NCI-H146 (cell line): Measurements from ENCODE around the gene STEEP1.

ENCODE experiments used
- DNase-seq: peaks from one replicate; lab custom pipeline; 2025; lab: John Stamatoyannopoulos, UW

The STEEP1 gene

GRCh38 chrX:119565107-119565663, at the start of gene STEEP1:
STEEP1 (minus strand) TSS chrX:119565409; CDS start chrX:119565355, 54 bp downstream.
- DNase-seq = peak; percentile 90

GRCh38 chrX:119614776-119615175, 49.6 kb upstream of the STEEP1 start:
- DNase-seq = no peak

GRCh38 chrX:119607018-119607389, 41.8 kb upstream of the STEEP1 start:
- no peak for DNase-seq

- DNase-seq = peak; percentile 90
Measured at GRCh38 chrX:119606280-119607017, 41.2 kb upstream of the STEEP1 start, which contains the start of gene NKRF. NKRF (minus strand) TSS chrX:119606424.

DNA sequence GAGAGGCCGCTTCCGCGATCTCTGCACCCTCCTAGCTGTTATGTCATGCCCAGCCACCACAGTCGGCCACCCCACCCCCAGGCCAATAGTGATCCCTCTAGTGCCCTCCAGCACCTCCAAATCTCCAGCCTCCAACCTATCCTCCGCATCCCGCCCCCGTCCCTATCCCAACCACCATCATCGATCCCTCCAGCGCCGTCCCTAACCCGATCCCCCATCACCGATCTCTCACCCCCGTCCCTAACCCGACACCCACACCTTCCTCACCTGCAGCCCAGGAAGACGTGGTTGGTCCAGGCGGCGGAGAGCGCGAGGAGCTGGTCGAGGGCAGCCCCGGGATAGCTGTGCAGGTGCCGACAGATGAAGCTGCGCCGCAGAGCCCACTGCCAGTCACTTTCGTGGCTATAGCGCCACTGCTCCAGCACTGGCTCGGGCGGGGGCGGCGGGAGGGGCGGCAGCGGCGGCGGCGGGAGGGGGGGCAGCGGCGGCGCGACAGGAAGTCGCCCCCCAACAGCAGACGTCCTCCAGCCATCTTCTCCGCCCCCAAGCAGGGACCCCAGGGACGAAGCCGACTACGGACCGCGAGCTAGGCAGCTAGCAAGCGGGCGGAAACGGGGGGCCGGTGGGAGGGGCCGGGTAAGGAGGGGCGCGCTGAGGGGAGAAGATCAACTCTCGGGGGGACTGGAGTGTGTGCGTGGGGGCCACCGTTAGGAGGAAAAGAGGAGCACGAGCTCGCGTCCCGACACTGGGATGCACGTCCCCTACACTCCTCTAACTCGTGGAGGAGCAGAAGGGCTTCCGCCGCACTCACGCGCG, 40.5 kb upstream of the STEEP1 start:
- peak; percentile 51 for DNase-seq

- peak; percentile 7 for DNase-seq
Measured at GRCh38 chrX:119604766-119605463, 39.7 kb upstream of the STEEP1 start.

DNA sequence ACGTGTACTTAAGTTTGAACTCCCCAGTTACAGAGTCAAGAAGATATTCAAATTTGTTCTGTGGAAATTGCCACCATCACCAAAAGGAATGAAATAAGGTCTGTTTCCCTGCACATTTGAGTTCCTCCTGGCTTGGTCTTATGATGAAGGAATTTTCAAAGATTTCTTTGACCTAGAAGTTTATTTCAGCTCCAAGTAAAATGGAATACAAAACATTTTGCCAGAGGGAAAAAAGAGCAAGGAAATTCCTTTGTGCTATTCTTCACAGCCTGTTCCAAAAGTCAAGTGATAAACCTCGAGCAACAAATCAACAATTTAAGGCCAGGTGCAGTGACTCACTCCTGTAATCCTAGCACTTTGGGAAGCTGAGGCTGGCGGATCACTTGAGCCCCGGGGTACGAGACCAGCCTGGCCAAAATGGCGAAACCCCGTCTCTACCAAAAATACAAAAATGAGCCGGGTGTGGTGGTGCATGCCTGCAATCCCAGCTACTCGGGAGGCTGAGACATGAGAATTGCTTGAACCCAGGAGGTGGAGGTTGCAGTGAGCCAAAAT, 37.6 kb upstream of the STEEP1 start:
- no peak for DNase-seq

DNA sequence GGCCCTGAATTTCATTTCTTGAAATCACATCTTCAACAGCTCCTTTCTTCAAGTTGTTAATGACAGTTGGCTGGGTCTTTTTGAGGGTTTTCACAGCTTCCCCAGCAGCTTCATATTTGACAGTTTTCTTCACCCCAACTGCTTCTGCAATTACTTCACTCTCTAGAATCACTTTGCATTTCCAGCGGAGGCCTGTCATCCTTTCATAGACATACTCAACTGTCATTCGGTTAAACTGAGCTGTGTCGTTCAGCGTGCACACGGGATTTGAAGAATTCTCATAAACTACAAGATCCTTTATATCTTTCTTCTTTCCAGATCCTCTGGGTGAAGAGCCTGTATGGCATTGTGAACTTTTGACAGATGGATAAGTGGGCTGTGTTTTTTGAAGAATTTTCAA, 24.6 kb upstream of the STEEP1 start:
- no peak for DNase-seq

- no peak for DNase-seq
Measured at GRCh38 chrX:119583431-119584059, 18.3 kb upstream of the STEEP1 start.

DNA sequence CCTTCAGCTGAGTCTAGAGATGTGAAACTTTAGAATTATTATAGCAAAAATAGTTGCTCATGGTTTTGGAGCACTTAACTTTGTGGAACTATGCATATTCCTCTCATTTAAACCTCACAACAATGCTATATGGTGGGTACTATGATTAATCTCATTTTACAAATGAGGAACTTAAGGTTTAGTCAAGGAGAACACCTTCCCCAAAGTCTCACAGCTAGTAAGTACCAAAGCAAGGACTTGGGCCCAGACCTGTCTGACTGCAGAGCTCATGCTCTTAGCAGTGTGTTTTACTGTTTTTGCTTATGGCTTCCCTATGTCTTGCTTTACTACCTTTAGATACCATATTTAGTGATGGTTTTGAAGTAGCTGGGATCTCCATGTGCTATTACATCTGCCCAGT, 14.2 kb upstream of the STEEP1 start:
- DNase-seq = no peak

GRCh38 chrX:119574394-119575266, 9.4 kb upstream of the STEEP1 start, which contains the start of gene UBE2A:
UBE2A (plus strand) TSS chrX:119574563; CDS start chrX:119574712, 149 bp downstream.
- peak; percentile 87 for DNase-seq

DNA sequence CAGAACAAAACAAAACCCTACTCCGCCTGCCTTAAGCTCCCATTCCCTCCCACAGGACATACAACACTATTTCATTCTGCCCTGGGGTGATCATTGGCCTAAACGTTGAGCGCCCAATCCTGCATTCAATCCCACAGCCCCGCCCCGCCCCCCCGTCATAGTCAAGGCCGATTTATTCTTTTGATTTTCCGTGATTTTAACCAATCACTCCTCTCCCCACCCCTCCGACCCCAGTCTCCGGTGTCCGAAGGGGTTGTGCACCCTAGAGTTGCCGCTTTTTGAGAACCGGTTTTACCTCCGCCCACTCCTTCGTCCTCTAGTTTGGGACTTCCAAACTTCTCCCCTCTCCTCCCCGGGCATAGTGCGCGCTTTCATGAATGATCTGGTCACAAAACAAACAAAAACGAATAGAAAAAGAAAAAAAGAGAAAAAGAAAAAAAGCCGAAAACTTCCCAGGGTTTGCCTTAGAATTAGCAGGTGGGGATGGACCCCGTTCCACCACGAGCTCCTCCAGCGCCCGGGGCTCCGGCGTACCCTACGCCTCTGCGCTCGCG, 8.7 kb upstream of the STEEP1 start:
- DNase-seq = peak; percentile 35

DNA sequence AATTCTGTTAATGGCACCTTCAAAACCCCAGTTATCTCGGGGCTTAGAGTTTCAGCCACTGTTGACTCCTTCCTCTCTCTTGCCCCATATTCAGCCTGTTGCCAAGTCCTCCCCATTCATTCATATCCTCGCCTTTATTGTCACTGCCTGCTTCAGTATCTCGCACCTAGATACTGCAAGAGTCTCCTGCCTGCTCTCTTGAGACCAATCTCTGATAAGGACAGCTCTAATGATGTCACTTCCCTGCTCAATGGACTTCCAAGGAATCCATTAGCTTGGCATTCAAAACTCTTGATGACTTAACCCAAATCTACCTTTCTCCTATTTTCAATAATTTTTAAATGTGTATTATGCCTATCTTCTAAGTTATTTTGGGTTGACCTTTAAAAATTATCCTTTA, 8.0 kb upstream of the STEEP1 start:
- DNase-seq = no peak

DNA sequence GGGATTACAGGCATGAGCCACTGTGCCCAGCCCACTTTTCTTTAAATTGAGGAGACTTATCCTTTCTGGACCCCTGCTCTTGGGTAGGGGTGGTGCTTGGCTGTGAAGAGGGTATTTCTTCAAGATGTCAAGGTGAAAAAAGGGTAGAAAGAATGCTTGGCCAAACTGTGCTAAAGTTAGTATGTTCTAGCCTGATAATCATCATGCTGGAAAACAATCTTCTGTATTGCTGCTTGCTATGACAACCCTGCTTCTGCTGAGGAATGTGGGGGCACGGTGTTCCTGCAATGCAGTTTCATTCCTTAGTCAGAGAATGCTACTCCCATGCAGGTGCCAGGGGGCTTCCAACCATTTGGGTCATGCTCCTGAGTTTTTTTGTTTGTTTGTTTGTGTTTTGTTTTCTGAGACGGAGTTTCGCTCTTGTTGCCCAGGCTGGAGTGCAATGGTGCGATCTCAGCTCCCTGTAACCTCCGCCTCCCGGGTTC, 5.2 kb upstream of the STEEP1 start:
- no peak for DNase-seq

DNA sequence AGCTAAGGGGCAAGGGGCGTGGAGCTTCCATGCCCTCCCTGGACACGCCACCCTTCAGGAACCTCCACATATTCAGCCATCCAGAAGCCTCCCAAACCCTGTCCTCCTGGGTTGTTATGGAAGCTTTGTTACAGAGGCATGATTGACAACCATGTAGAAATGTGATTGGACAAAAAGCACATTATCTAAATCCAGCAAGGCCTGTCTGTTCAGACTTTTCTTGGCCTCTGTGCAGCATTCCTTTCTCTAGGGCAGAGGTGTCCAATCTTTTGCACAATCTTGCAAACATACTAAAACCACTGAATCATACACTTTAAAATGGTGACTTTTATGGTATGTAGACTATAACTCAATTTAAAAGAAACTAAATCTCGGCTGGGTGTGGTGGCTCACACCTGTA, 12.7 kb downstream of the STEEP1 start:
- no peak for DNase-seq

DNA sequence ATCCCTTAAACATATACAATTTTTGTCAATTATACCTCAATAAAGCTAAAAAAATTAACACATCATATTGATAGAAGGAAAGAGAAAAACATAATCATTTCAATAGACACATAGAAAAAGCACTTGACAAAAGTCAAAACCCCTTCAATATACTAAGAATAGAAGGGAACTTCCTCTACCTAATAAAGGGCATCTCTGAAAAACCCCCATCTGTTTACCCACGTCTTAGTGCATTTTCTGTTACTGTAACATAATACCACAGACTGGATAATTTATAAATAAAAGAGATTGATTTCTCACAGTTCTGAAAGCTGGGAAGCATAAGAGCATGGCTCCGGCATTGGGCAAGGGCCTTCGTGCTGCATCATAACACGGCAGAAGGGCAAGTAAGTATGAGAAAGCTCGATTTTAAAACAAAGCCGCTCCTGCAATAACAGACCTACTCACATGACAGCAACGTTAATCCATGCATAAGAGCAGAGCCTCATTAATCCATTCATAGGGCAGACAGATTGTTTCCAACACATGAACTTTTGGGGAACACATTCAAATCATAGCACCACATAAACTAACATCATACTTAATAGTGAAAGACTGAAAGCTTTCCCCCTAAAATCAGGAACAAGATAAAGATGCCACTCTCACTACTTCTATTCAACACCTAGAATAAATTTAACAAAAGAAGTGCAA, 15.7 kb downstream of the STEEP1 start:
- no peak for DNase-seq

- DNase-seq = no peak
Measured at GRCh38 chrX:119541188-119541587, 24.0 kb downstream of the STEEP1 start.

DNA sequence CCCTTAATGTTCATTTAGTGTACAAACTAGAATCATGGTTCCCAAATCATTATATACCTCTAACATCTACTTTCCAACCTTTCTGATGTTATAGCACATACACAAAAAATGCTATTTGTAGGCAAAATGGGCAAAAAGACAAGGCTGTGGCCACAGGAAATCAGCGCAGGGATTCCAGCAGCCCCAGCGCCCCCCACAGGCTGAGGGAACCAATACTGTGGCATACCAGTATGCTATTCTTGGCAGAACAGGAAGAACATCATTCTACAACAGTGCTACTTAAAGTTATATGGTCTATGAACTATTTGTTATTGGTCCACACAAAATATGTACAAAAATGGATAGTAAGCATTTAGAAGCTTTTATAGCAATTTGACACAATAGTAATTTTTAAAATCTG, 25.3 kb downstream of the STEEP1 start:
- DNase-seq = no peak

DNA sequence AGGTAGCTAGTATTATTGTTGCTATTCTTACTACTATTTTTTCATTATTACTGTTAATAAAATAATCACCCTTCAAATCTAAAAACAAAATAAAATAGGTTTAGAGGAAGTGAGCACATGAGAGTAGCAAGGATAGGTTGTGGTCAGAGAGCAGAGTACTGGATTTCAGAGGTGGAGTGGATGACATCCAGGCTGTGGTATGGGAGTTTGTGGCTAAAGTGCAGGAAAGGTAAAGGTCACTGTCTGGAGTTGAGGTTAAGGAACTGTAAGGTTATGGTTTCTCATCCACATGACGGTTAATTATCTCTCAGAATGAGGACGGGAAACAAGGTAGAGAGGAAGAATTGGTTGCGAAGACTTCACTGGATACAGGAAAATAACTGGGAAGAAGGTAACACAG, 27.7 kb downstream of the STEEP1 start:
- no peak for DNase-seq
